HCT116 (cell line): Measurements from ENCODE around the gene GRIN2A. TPM values are rescaled to one million over a fixed set of nuclear protein-coding genes. Genes with fewer than 3 reads are reported as not detected.

Source experiments
- ATAC-seq: fragments of 200-7000 bp; cut with Tn5 transposase; 2 replicates; pipeline ENCODE4 v1.9.1; 2020; ENCODE audit warnings: mild to moderate bottlenecking, moderate library complexity
- BruUV-seq: library from RNA; stranded (reverse); fragments of 400-500 nt; replicated peaks from 2 replicates; lab custom pipeline; 2021; lab: Mats Ljungman, UMichigan
- CTCF ChIA-PET: fragments of 300-600 bp; sonication (Branson Sonifier 250); formaldehyde crosslinking; loops from one replicate; lab custom pipeline; 2021; ENCODE audit warnings: antibody characterized with exemption; lab: Charles Lee
- POLR2A ChIA-PET: fragments of 300-600, 350-600 bp; sonication (Branson Sonifier 250); formaldehyde crosslinking; loops from one replicate; lab custom pipeline; 2021; ENCODE audit warnings: antibody characterized with exemption; lab: Charles Lee
- RAD21 ChIA-PET, 2 experiments: fragments of 300-600 bp; sonication (Branson Sonifier 250); formaldehyde crosslinking; loops; one replicate each; lab custom pipeline; 2023; ENCODE audit warnings: low total read pairs in 2 of 2; ENCODE audit not compliant: uncharacterized antibody in 2 of 2, unreplicated experiment in 2 of 2, low non-redundant PET in 1 of 2; lab: Charles Lee
- DNase-seq: peaks from one replicate; pipeline ENCODE4 v3.0.0-alpha.2; 2010; ENCODE audit warnings: low read depth, low spot score
- H2AFZ ChIP-seq: fragments of 200-600 bp; shearing (Covaris generic), sonication (generic); 2 replicates; pipeline ENCODE4 v1.6.1; 2017; ENCODE audit warnings: low read depth, mixed run types, mixed read lengths, antibody characterized with exemption, low read length; ENCODE audit not compliant: poor library complexity, severe bottlenecking
- H3K27ac ChIP-seq: 2 replicates; pipeline ENCODE4 v1.5.1; 2012; ENCODE audit warnings: low read depth, low read length
- H3K27me3 ChIP-seq: fragments of 200-600 bp; sonication (generic); 2 replicates; pipeline ENCODE4 v1.6.1; 2016; ENCODE audit warnings: mixed run types, low read length, mixed read lengths; ENCODE audit not compliant: insufficient read depth
- H3K36me3 ChIP-seq, 2 experiments: fragments of 200-500 bp in 1 of 2; fragments of 200-600 bp in 1 of 2; sonication (Bioruptor generic) in 1 of 2; sonication (generic) in 1 of 2; 2 replicates each; pipeline versions ENCODE4 v1.5.1 to v1.6.1; 2014 to 2016; ENCODE audit warnings: low read length in 2 of 2, inconsistent platforms in 1 of 2, mixed read lengths in 1 of 2, mixed run types in 1 of 2; ENCODE audit not compliant: insufficient read depth in 2 of 2, control insufficient read depth in 1 of 2
- H3K4me1 ChIP-seq, 2 experiments: fragments of 200-600 bp in 1 of 2; sonication (generic) in 1 of 2; 2 replicates each; pipeline versions ENCODE4 v1.5.1 to v1.6.1; 2012 to 2017; ENCODE audit warnings: low read length in 2 of 2, inconsistent platforms in 1 of 2, mild to moderate bottlenecking in 1 of 2, mixed read lengths in 1 of 2, mixed run types in 1 of 2, moderate library complexity in 1 of 2; ENCODE audit not compliant: insufficient read depth in 2 of 2, control insufficient read depth in 1 of 2
- H3K4me2 ChIP-seq: fragments of 200-600 bp; sonication (generic); 2 replicates; pipeline ENCODE4 v1.6.1; 2017; ENCODE audit warnings: mixed run types, low read length, mixed read lengths
- H3K4me3 ChIP-seq, 2 experiments: fragments of 200-600 bp in 1 of 2; sonication (generic) in 1 of 2; replicated peaks in 1 of 2; 2 replicates each; pipeline ENCODE4 v1.5.1; 2011 to 2016; ENCODE audit warnings: low read length in 2 of 2, control low read depth in 1 of 2, low read depth in 1 of 2, mild to moderate bottlenecking in 1 of 2, mixed read lengths in 1 of 2, mixed run types in 1 of 2
- H3K79me2 ChIP-seq: fragments of 200-600 bp; sonication (generic); 2 replicates; pipeline ENCODE4 v1.6.1; 2017; ENCODE audit warnings: mild to moderate bottlenecking, mixed run types, low read length, moderate library complexity, mixed read lengths; ENCODE audit not compliant: insufficient read depth
- H3K9ac ChIP-seq: fragments of 200-600 bp; sonication (generic); 2 replicates; pipeline ENCODE4 v1.6.1; 2016; ENCODE audit warnings: low read length, mixed read lengths
- H3K9me2 ChIP-seq: fragments of 200-600 bp; sonication (generic), shearing (Covaris generic); 2 replicates; pipeline ENCODE4 v1.6.1; 2017; ENCODE audit warnings: mixed run types, mild to moderate bottlenecking, moderate library complexity; ENCODE audit not compliant: insufficient read depth
- H3K9me3 ChIP-seq, 2 experiments: fragments of 200-500 bp in 1 of 2; fragments of 200-600 bp in 1 of 2; sonication (Bioruptor generic) in 1 of 2; sonication (generic) in 1 of 2; 2 replicates each; pipeline ENCODE4 v1.6.1; 2014 to 2017; ENCODE audit warnings: low read length in 2 of 2, mixed read lengths in 2 of 2, inconsistent platforms in 1 of 2, low read depth in 1 of 2, mild to moderate bottlenecking in 1 of 2, mixed run types in 1 of 2, moderate library complexity in 1 of 2; ENCODE audit not compliant: control insufficient read depth in 1 of 2, insufficient read depth in 1 of 2
- H4K20me1 ChIP-seq: fragments of 200-600 bp; sonication (generic), shearing (Covaris generic); 2 replicates; pipeline ENCODE4 v1.6.1; 2017; ENCODE audit warnings: mixed run types, mild to moderate bottlenecking, moderate library complexity; ENCODE audit not compliant: insufficient read depth
- ATF3 ChIP-seq: IDR thresholded peaks from 2 replicates; pipeline ENCODE4 v1.6.1; 2012
- CBX3 ChIP-seq: IDR thresholded peaks from 2 replicates; pipeline ENCODE4 v1.6.1; 2012; ENCODE audit warnings: low read depth
- EZH2 ChIP-seq: fragments of 200-600 bp; sonication (generic); IDR thresholded peaks from 2 replicates; pipeline ENCODE4 v1.6.1; 2017; ENCODE audit warnings: antibody characterized with exemption, mixed run types
- FOSL1 ChIP-seq: IDR thresholded peaks from 2 replicates; pipeline ENCODE4 v1.6.1; 2012; ENCODE audit warnings: low read depth
- RAD21 ChIP-seq: IDR thresholded peaks from 2 replicates; pipeline ENCODE4 v1.6.1; 2012; ENCODE audit warnings: low read depth, mild to moderate bottlenecking
- TCF7L2 ChIP-seq: IDR thresholded peaks from 2 replicates; pipeline ENCODE4 v1.7.0; 2011; ENCODE audit warnings: borderline replicate concordance, inconsistent platforms; ENCODE audit not compliant: insufficient read depth, insufficient read length; ENCODE audit errors: extremely low read depth
- ZBTB33 ChIP-seq: IDR thresholded peaks from 2 replicates; pipeline ENCODE4 v1.6.1; 2011; ENCODE audit warnings: mild to moderate bottlenecking, low read length, moderate library complexity; ENCODE audit not compliant: insufficient replicate concordance; ENCODE audit errors: extremely low read depth
- ZNF274 ChIP-seq: fragments of 200-500 bp; sonication (Bioruptor generic); IDR thresholded peaks from 2 replicates; pipeline ENCODE4 v1.6.1; 2014; ENCODE audit warnings: mild to moderate bottlenecking, low read depth, low read length, inconsistent platforms
- intact Hi-C: fragments of 100-400 bp; cut with micrococcal nuclease; formaldehyde crosslinking; loops from 2 replicates; pipeline ENCODE4 v1.10.0; 2022
- total RNA-seq: library from RNA; stranded (reverse); gene quantifications from one replicate; pipeline ENCODE4 v1.2.1, GENCODE V29; 2021; ENCODE audit not compliant: unreplicated experiment
- TF ChIP-seq, protein P1 (sequence below): IDR thresholded peaks from 2 replicates; pipeline ENCODE4 v1.6.1; 2012; ENCODE audit warnings: low read depth

Gene GRIN2A
- total RNA-seq, 1 experiment from 2014 or later, result 0.02 TPM

- H3K9me2 ChIP-seq, result no peaks in the 10 kb centered on the region
- no peaks in the 10 kb centered on the region for H4K20me1 ChIP-seq
- intact Hi-C loops, result no loop called here
- ChIA-PET CTCF (no interaction called here), POLR2A (no interaction called here), RAD21 (no interaction called here)
- H3K4me1 ChIP-seq, result no peaks in the 10 kb centered on the region
- H2AFZ ChIP-seq, result no peak overlapping the region
- H3K27me3 ChIP-seq, result peaks cover 8% of the 10 kb centered on the region; the same call in 1 of the 2 replicates
- no peak overlapping the region for H3K9ac ChIP-seq
- H3K36me3 ChIP-seq, result no peaks in the 10 kb centered on the region
- H3K4me3 ChIP-seq, result no peak overlapping the region
- TF ChIP-seq ZNF274 (no peak), CBX3 (no peak), TCF7L2 (no peak), FOSL1 (no peak), EZH2 (no peak), RAD21 (no peak), ATF3 (no peak), ZBTB33 (no peak)
- TF ChIP-seq, protein P1, sequence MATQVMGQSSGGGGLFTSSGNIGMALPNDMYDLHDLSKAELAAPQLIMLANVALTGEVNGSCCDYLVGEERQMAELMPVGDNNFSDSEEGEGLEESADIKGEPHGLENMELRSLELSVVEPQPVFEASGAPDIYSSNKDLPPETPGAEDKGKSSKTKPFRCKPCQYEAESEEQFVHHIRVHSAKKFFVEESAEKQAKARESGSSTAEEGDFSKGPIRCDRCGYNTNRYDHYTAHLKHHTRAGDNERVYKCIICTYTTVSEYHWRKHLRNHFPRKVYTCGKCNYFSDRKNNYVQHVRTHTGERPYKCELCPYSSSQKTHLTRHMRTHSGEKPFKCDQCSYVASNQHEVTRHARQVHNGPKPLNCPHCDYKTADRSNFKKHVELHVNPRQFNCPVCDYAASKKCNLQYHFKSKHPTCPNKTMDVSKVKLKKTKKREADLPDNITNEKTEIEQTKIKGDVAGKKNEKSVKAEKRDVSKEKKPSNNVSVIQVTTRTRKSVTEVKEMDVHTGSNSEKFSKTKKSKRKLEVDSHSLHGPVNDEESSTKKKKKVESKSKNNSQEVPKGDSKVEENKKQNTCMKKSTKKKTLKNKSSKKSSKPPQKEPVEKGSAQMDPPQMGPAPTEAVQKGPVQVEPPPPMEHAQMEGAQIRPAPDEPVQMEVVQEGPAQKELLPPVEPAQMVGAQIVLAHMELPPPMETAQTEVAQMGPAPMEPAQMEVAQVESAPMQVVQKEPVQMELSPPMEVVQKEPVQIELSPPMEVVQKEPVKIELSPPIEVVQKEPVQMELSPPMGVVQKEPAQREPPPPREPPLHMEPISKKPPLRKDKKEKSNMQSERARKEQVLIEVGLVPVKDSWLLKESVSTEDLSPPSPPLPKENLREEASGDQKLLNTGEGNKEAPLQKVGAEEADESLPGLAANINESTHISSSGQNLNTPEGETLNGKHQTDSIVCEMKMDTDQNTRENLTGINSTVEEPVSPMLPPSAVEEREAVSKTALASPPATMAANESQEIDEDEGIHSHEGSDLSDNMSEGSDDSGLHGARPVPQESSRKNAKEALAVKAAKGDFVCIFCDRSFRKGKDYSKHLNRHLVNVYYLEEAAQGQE, result no peak
- no TSS peak for BruUV-seq
- DNase-seq, result no peak
- H3K79me2 ChIP-seq, result no peaks in the 10 kb centered on the region
- no peak for ATAC-seq
- H3K4me2 ChIP-seq, result no peak overlapping the region
- H3K9me3 ChIP-seq, result no peaks in the 10 kb centered on the region
- H3K27ac ChIP-seq, result no peak overlapping the region
Measured at GRCh38 chr16:10037751-10038150, 144.5 kb downstream of the GRIN2A start.
